DND-41 (cell line): ENCODE data around the gene SLC22A25.

ENCODE experiments used
- ATAC-seq: fragments of 200-7000 bp; cut with Tn5 transposase; 3 replicates; pipeline ENCODE4 v1.9.1; 2021; ENCODE audit warnings: low read depth; ENCODE audit not compliant: insufficient read depth
- DNase-seq: peaks from one replicate; pipeline ENCODE4 v3.0.0-alpha.2; 2020
- H2AFZ ChIP-seq: 2 replicates; pipeline ENCODE4 v1.6.0; 2012; ENCODE audit warnings: low read depth, low read length
- H3K27ac ChIP-seq: 2 replicates; pipeline ENCODE4 v1.5.1; 2012; ENCODE audit warnings: low read length, inconsistent platforms
- H3K27me3 ChIP-seq: fragments of 200-600 bp; sonication (generic); 2 replicates; pipeline ENCODE4 v1.6.0; 2012; ENCODE audit warnings: low read length, mild to moderate bottlenecking, inconsistent platforms; ENCODE audit not compliant: insufficient read depth, poor library complexity
- H3K36me3 ChIP-seq: 2 replicates; pipeline ENCODE4 v1.5.1; 2012; ENCODE audit warnings: low read length, inconsistent platforms; ENCODE audit not compliant: insufficient read depth
- H3K4me1 ChIP-seq: 2 replicates; pipeline ENCODE4 v1.5.1; 2012; ENCODE audit warnings: mild to moderate bottlenecking, low read length; ENCODE audit not compliant: insufficient read depth
- H3K4me2 ChIP-seq: 2 replicates; pipeline ENCODE4 v1.6.0; 2012; ENCODE audit warnings: mild to moderate bottlenecking, moderate library complexity, low read length, inconsistent platforms; ENCODE audit not compliant: insufficient read depth
- H3K4me3 ChIP-seq, 2 experiments: fragments of 200-600 bp in 1 of 2; shearing (Covaris generic) in 1 of 2; 2 replicates each; pipeline ENCODE4 v1.5.1; 2012 to 2016; ENCODE audit warnings: inconsistent platforms in 2 of 2, low read length in 2 of 2, mild to moderate bottlenecking in 2 of 2, low read depth in 1 of 2, moderate library complexity in 1 of 2
- H3K79me2 ChIP-seq: 2 replicates; pipeline ENCODE4 v1.6.0; 2012; ENCODE audit warnings: low read length, inconsistent platforms; ENCODE audit not compliant: insufficient read depth
- H3K9ac ChIP-seq: 2 replicates; pipeline ENCODE4 v1.6.0; 2012; ENCODE audit warnings: low read depth, mild to moderate bottlenecking, inconsistent platforms, low read length, moderate library complexity
- H3K9me3 ChIP-seq: 2 replicates; pipeline ENCODE4 v1.5.1; 2012; ENCODE audit warnings: low read length, moderate library complexity, mild to moderate bottlenecking, inconsistent platforms; ENCODE audit not compliant: insufficient read depth, severe bottlenecking
- H4K20me1 ChIP-seq: 2 replicates; pipeline ENCODE4 v1.6.0; 2012; ENCODE audit warnings: low read length; ENCODE audit not compliant: insufficient read depth
- CTCF ChIP-seq: IDR thresholded peaks from 2 replicates; pipeline ENCODE4 v1.5.1; 2012; ENCODE audit warnings: borderline replicate concordance, low read length, moderate library complexity, mild to moderate bottlenecking; ENCODE audit not compliant: poor library complexity, severe bottlenecking; ENCODE audit errors: extremely low read depth
- EZH2 ChIP-seq: IDR thresholded peaks from 3 replicates; pipeline ENCODE4 v1.6.1; 2012; ENCODE audit warnings: borderline replicate concordance, low read depth, mild to moderate bottlenecking, moderate library complexity, low read length, inconsistent platforms; ENCODE audit not compliant: severe bottlenecking

SLC22A25 gene

GRCh38 chr11:63212742-63213141, 30.7 kb downstream of the SLC22A25 start:
- TF ChIP-seq EZH2 (no peak), CTCF (peak; percentile 65)

GRCh38 chr11:63210111-63210510, 33.3 kb downstream of the SLC22A25 start:
- no peak for DNase-seq
- H3K79me2 ChIP-seq, result no peaks in the 10 kb centered on the region
- H3K27me3 ChIP-seq, result peaks cover 8% of the 10 kb centered on the region

More at GRCh38 chr11:63212742-63213141, 30.7 kb downstream of the SLC22A25 start:
- no peak for ATAC-seq
- H3K4me2 ChIP-seq, result no peak overlapping the region
- peak; percentile 14 for DNase-seq
- H3K36me3 ChIP-seq, result no peaks in the 10 kb centered on the region
- H3K27me3 ChIP-seq, result peaks cover 10% of the 10 kb centered on the region
- H4K20me1 ChIP-seq, result no peaks in the 10 kb centered on the region
- no peak overlapping the region for H3K9ac ChIP-seq
- no peaks in the 10 kb centered on the region for H3K79me2 ChIP-seq
- no peaks in the 10 kb centered on the region for H3K4me1 ChIP-seq
- H3K9me3 ChIP-seq, result no peaks in the 10 kb centered on the region
- H2AFZ ChIP-seq, result no peak overlapping the region
- H3K27ac ChIP-seq, result no peak overlapping the region
- H3K4me3 ChIP-seq, result no peak overlapping the region

More at GRCh38 chr11:63210111-63210510, 33.3 kb downstream of the SLC22A25 start:
- Histone ChIP-seq H3K27ac (no peak overlapping the region), H3K4me3 (no peak overlapping the region), H2AFZ (no peak overlapping the region), H4K20me1 (no peaks in the 10 kb centered on the region), H3K9me3 (no peaks in the 10 kb centered on the region), H3K36me3 (no peaks in the 10 kb centered on the region), H3K4me1 (no peaks in the 10 kb centered on the region), H3K4me2 (no peak overlapping the region), H3K9ac (no peak overlapping the region)
- ATAC-seq, result no peak
- TF ChIP-seq EZH2, result no peak
- TF ChIP-seq CTCF, result no peak
